TTC549 (cell line): ENCODE data around the gene LDLRAD3.
"Not testable (repeated sequence)": the region's sequence is repeated elsewhere in the genome, so short reads cannot be mapped to it uniquely, and the experiment has no call there.

Experiments used
- FAIRE-seq: peaks from 2 replicates; lab custom pipeline; 2012; peaks lifted over from hg19 to GRCh38; lab: Jason Lieb, UNC

Gene LDLRAD3

DNA sequence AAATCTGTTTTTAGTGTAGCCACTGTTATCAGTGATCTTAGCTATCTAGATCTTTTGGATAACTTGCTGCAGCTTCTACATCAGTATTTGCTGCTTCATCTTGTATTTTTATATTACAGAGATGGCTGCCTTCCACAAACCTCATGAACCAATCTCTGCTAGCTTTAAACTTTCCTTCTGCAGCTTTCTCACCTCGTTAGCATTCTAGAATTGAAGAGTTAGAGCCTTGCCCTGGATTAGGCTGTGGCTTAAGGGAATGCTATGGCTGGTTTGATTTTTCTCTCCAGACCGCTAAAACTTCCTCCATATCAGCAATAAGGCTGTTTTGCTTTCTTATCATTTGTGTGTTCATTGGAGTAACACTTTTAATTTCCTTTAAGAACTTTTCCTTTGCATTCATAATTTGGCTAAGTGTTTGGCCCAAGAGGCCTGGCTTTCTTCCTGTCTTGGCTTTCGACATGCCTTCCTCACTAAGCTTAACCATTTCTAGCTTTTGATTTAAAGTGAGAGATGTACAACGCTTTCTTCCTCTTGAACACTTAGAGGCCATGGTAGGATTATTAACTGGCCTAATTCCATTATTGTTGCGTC lies 51.9 kb downstream of the LDLRAD3 start:
- FAIRE-seq: no peak

DNA sequence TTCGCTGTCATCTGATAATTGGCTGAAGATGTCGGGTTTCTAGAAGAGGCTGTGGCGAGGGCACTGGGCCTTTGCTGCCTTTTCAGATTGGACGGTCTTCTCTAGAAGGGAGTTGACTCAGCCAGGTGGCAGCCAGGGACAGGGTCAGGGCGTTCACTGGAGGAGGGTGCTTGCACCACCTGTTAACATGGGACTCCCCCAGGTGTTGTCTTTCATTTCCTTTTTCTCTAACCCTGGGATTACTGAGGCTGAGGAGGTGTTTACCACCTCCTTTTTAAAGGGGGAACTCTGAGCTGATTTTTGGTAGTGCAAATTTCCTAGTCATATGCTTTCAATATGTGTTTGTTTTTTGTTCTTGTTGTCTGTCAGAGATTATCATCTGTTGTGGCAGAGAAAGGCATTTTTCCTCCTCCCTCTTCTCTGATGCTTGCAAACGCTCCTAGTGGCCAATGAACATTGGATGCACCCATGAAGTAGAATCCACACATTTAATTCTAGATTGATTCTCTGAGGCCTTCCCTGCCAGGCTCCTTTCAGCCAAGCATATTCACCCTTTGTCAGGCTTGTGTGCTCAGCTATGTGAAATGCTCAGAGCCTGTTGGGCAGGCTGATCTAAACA lies 54.1 kb downstream of the LDLRAD3 start:
- no peak for FAIRE-seq

DNA sequence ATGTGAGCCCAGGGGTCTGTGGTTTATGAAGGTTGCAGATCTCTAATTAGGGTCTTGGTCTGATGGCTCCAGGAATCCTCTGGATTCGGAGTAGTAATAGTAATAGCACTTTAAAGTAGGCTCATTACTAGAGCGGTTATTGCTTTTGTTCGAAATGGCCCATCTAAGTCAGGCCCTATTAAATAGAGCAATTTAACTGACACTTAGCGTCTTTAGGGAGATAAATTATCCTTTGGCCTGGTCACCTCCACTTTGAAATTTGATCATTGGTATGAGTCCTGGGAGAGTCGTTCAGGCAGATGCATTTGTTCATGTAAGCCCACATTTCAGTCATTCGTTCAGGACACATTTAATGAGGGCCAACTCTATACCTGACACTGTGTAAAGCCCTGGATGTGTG lies 54.8 kb downstream of the LDLRAD3 start:
- no peak for FAIRE-seq

DNA sequence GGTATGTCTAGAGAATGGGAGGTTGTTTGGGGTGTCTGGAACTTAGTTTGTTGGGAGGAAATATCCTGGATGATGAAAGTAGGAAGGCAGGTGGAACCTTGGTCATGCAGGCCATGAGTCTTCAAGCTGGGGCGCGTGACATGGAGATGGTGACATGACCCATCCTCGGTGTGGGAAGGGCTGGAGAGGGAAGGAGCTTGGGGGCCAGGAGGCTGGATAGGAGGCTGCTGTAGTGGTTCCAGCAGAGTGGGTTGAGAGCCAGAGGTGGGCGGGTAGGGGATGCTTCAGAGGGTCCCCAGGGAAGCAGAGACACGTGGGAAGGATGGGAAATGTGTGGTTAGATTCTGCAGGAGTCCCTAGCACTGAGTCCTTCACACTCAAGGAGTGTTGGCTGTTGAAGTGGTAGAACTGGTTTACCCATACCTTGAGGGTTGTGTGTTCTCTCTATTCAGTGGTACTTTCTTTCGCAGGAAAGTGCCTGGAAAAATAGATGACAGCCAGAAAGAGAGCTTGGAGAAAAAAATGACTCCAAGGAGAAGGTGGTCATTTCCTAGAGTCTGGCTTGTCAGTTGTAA lies 56.8 kb downstream of the LDLRAD3 start:
- no peak for FAIRE-seq

DNA sequence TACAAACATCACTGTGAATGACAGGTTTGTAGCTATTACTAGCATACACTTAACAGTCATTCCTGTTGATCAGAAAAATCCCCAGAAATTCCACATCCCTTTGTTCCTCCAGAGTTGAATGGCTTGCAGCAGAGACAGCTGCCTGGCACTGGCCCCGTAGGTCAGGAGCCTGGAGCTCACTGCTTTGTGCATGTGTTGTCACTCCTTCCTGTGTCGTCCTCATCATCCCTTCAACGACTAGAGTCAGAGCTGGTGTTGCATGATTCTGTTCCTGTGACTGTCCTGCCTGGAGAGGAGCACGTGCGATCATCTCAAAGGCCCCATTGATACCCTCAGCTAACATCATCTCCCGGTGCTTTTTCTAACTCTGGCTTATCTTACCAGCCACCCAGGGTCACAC lies 58.3 kb downstream of the LDLRAD3 start:
- FAIRE-seq: no peak

DNA sequence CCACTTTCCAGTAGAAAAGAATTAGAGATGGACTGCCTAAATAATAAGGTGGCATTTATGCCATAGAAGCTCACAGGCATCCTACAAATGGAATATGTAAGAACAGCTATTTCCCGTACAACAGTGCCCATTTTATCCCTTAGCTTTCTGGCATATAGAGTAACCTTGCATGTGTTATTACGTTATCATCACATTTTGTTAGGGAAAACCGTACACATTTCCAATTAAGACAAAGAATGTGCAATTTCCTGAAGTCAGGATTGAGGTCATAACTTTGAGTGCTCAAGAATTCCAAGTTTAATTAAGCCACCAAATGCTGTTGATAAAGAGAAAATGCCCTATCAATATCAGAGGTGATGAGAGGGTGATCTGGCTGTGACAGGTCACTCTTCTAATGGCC lies 58.9 kb downstream of the LDLRAD3 start:
- no peak for FAIRE-seq

- FAIRE-seq: no peak
Measured at GRCh38 chr11:36006556-36006955, 62.7 kb downstream of the LDLRAD3 start.

GRCh38 chr11:36007127-36007655 lies 63.3 kb downstream of the LDLRAD3 start:
- FAIRE-seq: no peak

DNA sequence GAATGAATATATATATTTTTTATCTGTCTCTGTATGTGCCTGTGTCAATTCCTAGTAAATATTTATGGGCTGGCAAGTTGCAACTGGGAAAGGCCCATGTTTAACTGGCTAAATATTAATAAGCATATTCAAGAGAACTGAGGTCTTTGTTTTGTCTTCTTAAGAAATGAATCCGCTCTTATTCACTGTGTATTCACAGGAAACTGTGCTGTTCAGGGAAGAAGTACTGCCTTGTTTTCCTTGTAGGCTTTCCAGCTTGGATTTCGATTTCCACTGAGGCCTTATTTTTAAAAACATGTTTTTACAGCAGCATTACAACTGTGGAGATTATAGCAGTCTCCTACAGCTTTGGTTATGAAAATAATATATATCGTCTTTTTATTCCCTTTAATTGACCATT lies 64.7 kb downstream of the LDLRAD3 start:
- FAIRE-seq: no peak

- FAIRE-seq: no peak
Measured at GRCh38 chr11:36009473-36009872, 65.6 kb downstream of the LDLRAD3 start.

- no peak for FAIRE-seq
Measured at GRCh38 chr11:36010010-36010740, 66.3 kb downstream of the LDLRAD3 start.

GRCh38 chr11:36011574-36011973 lies 67.7 kb downstream of the LDLRAD3 start:
- no peak for FAIRE-seq

- no peak for FAIRE-seq
Measured at GRCh38 chr11:36012455-36012854, 68.6 kb downstream of the LDLRAD3 start.

GRCh38 chr11:36012979-36013378 lies 69.1 kb downstream of the LDLRAD3 start:
- no peak for FAIRE-seq

DNA sequence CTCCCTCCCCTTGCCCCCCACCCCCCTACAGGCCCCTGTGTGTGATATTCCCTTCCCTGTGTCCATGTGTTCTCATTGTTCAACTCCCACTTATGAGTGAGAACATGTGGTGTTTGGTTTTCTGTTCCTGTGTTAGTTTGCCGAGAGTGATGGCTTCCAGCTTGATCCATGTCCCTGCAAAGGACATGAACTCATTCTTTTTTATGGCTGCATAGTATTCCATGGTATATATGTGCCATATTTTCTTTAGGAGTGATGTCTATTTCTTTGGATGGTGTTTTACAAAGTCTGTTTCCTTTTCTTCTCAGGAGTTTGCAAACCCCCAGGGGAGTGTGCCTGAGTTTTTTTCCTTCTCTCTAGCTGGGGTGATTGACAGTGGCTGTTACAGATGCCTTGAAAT lies 69.6 kb downstream of the LDLRAD3 start:
- FAIRE-seq: not testable (repeated sequence)

- FAIRE-seq: no peak
Measured at GRCh38 chr11:36013950-36014897, 70.4 kb downstream of the LDLRAD3 start.

DNA sequence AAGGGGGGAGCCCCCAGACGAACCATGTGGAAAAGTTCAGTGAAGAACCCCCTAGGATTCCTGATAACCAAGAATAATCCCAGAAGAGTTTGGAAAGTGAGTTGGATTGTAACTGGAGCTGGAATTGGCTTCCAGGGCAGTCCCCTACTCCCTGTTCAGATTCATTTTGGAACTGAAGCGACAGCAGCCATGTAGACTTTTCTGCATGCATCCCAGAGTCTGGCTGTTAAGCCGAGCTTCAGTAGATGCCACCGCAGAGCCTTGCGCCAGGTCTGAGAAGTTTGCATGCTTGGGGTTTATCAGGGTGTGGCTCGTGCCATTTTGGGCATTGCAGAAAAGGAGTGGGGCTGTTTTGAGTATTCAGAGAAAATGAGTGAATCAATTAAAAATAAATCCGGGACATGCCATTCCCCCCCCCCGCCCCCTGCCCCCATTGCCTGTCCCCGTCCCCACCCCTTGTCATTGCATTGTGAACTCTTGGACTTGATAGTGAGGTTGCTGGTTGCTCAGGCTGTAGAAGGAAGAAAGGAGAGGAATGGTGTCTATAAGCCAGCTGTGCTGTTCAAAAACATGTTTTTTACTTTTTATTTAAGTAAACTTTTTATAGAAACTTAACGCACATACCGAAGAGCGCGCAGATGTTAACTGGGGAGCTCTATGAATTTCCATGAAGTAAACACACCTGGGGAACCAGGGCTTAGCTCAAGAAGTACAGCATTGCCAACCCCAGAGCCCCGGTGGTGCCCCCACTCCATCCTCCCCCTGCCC lies 71.2 kb downstream of the LDLRAD3 start:
- no peak for FAIRE-seq

GRCh38 chr11:36015799-36016198 lies 71.9 kb downstream of the LDLRAD3 start:
- no peak for FAIRE-seq

DNA sequence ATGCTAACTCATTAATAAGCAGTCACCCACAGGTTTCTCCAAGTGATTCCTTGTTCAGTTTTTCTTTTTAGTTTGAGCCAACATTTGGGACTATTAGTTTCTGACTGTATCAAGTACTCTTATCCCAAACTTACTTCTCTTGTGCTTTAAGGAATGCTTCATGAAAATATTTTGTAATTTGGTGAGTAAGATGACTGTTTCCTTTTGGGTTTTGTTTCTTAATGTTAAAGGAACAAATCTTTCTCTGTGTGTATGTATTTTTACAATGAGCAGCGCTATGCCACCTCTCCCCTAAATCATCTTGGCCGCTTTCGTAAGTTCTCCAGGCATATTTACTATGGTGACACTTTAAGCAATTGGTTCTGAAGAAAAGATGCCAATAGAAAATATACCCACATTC lies 72.4 kb downstream of the LDLRAD3 start:
- no peak for FAIRE-seq

DNA sequence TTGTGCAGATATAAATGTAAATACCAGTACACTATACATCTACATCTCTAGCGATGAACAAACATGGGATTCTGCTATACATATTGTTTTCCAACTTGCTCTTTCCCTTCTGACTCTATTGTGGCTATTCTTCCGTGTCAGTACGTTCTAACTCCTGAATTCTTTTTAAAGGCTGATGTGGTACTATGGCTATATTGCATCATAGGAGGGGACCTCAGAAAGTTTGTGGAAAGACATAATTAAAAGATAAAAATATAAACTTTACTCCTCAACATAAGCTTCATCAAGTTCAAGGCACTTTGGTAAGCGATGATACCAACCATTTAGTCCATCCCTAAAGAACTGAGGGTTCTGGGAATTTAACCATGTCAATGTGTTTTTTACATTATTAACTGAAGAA lies 72.8 kb downstream of the LDLRAD3 start:
- FAIRE-seq: no peak

- FAIRE-seq: no peak
Measured at GRCh38 chr11:36019005-36019596, 75.2 kb downstream of the LDLRAD3 start.
